Progenitor cell of endocrine pancreas (in vitro differentiated cells): ENCODE data around the gene FAM186B. TPM values are rescaled to one million over a fixed set of nuclear protein-coding genes. Genes with fewer than 3 reads are reported as not detected.

Experiments used
- DNase-seq: peaks from one replicate; pipeline ENCODE4 v3.0.0; 2021; ENCODE audit warnings: low spot score; ENCODE audit not compliant: unreplicated experiment
- H3K27ac Mint-ChIP-seq: 2 replicates; pipeline ENCODE4 v1.8.0; 2021; ENCODE audit warnings: mild to moderate bottlenecking, moderate library complexity, mixed read lengths
- H3K27me3 Mint-ChIP-seq: 2 replicates; pipeline ENCODE4 v1.8.0; 2021; ENCODE audit warnings: mixed read lengths
- H3K36me3 Mint-ChIP-seq: 2 replicates; pipeline ENCODE4 v1.8.0; 2022; ENCODE audit warnings: mixed read lengths; ENCODE audit not compliant: insufficient read depth
- H3K4me1 Mint-ChIP-seq: 2 replicates; pipeline ENCODE4 v1.8.0; 2021; ENCODE audit warnings: low read depth, mixed read lengths
- H3K4me3 Mint-ChIP-seq: 2 replicates; pipeline ENCODE4 v1.8.0; 2021; ENCODE audit warnings: low read depth, mild to moderate bottlenecking, moderate library complexity, mixed read lengths
- H3K9me3 Mint-ChIP-seq: 2 replicates; pipeline ENCODE4 v1.8.0; 2021; ENCODE audit warnings: low read depth, mixed read lengths
- total RNA-seq: library from RNA; stranded (reverse); gene quantifications from 2 replicates; pipeline ENCODE4 v1.2.1, GENCODE V29; 2021
- TF ChIP-seq, protein P1 (sequence below): fragments of 200-600 bp; sonication (generic); IDR thresholded peaks from one replicate; pipeline ENCODE4 v1.5.0; 2021; ENCODE audit warnings: antibody characterized with exemption, mild to moderate bottlenecking; ENCODE audit not compliant: unreplicated experiment

The FAM186B gene
- total RNA-seq, 1 donor from 2014 or later, result 0.24 TPM

DNA sequence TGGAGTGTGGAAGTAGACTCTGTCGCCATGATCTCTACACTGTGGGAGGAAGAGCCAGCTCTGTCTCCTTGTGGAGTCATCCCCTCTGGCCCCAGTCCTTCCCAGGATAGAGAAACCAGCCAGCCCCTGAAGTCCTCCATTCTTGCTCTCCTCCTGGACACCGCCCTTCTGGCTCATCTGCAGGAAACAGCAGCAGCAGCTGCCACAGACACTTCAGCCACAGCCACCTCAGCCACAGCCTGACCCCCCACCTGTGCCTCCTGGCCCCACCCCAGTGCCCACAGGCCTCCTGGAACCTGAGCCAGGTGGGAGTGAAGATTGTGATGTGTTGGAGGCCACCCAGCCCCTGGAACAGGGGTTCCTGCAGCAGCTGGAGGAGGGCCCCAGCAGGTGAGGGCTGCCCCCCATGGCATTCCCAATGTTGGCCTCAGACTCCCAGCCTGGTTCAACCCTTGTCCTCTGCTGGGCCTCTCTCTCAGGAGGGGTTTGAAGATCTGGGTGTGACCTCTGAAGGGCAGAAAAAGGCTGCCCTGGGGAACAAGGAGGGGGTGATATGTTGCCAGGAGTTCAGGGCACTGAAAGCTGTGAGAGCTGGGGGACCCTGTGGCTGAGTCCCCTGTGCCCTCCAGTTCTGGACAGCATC, 28.4 kb upstream of the FAM186B start:
- peaks cover 3% of the 10 kb centered on the region for H3K36me3 Mint-ChIP-seq
- H3K27me3 Mint-ChIP-seq, result no peaks in the 10 kb centered on the region
- TF ChIP-seq, protein P1, sequence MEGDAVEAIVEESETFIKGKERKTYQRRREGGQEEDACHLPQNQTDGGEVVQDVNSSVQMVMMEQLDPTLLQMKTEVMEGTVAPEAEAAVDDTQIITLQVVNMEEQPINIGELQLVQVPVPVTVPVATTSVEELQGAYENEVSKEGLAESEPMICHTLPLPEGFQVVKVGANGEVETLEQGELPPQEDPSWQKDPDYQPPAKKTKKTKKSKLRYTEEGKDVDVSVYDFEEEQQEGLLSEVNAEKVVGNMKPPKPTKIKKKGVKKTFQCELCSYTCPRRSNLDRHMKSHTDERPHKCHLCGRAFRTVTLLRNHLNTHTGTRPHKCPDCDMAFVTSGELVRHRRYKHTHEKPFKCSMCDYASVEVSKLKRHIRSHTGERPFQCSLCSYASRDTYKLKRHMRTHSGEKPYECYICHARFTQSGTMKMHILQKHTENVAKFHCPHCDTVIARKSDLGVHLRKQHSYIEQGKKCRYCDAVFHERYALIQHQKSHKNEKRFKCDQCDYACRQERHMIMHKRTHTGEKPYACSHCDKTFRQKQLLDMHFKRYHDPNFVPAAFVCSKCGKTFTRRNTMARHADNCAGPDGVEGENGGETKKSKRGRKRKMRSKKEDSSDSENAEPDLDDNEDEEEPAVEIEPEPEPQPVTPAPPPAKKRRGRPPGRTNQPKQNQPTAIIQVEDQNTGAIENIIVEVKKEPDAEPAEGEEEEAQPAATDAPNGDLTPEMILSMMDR, result no peak
- DNase-seq, result no peak
- no peaks in the 10 kb centered on the region for H3K4me1 Mint-ChIP-seq
- H3K9me3 Mint-ChIP-seq, result no peaks in the 10 kb centered on the region
- H3K27ac Mint-ChIP-seq, result no peak overlapping the region
- H3K4me3 Mint-ChIP-seq, result no peak overlapping the region

GRCh38 chr12:49632986-49633702, 27.7 kb upstream of the FAM186B start:
- no peaks in the 10 kb centered on the region for H3K9me3 Mint-ChIP-seq
- no peaks in the 10 kb centered on the region for H3K27me3 Mint-ChIP-seq
- H3K4me1 Mint-ChIP-seq, result no peaks in the 10 kb centered on the region
- peaks cover 3% of the 10 kb centered on the region for H3K36me3 Mint-ChIP-seq
- DNase-seq, result no peak
- no peak overlapping the region for H3K27ac Mint-ChIP-seq
- TF ChIP-seq, protein P1, result no peak
- H3K4me3 Mint-ChIP-seq, result no peak overlapping the region

- no peak for DNase-seq
- Mint-ChIP-seq H3K4me3 (no peak overlapping the region), H3K4me1 (no peaks in the 10 kb centered on the region), H3K27me3 (no peaks in the 10 kb centered on the region), H3K36me3 (peaks cover 5% of the 10 kb centered on the region), H3K27ac (no peak overlapping the region), H3K9me3 (no peaks in the 10 kb centered on the region)
- TF ChIP-seq, protein P1, result no peak
Measured at GRCh38 chr12:49632401-49632800, 27.0 kb upstream of the FAM186B start.

DNA sequence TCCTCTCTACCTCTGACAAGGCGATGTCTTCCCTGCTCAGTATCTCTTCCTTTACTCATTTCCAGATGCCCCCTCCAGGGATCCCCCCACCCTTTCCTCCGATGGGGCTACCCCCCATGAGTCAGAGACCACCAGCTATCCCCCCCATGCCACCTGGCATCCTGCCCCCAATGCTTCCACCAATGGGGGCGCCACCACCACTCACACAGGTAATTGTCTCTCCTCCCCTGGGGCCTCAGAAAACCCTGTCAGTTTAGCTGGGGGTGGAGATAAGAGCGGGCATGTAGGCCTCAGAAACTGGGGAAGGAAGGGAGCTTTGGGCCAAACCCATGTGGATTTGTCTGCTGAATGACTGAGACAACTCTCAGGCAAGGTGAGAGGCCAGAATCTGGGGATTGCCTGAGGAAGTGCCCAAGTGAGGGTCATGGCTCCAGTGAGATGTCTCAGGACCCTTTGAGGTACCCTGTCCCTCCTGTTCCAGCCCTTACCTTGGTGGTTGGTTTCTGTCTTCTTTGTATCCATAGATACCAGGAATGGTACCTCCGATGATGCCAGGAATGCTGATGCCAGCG, 26.0 kb upstream of the FAM186B start:
- Mint-ChIP-seq H3K9me3 (no peaks in the 10 kb centered on the region), H3K36me3 (peaks cover 5% of the 10 kb centered on the region), H3K4me1 (no peaks in the 10 kb centered on the region), H3K27me3 (no peaks in the 10 kb centered on the region), H3K4me3 (no peak overlapping the region), H3K27ac (no peak overlapping the region)
- DNase-seq, result no peak
- TF ChIP-seq, protein P1, result no peak

- no peaks in the 10 kb centered on the region for H3K27me3 Mint-ChIP-seq
- no peak overlapping the region for H3K4me3 Mint-ChIP-seq
- no peak for DNase-seq
- no peak overlapping the region for H3K27ac Mint-ChIP-seq
- H3K4me1 Mint-ChIP-seq, result peaks cover 6% of the 10 kb centered on the region
- H3K9me3 Mint-ChIP-seq, result no peaks in the 10 kb centered on the region
- H3K36me3 Mint-ChIP-seq, result peaks cover 5% of the 10 kb centered on the region
- TF ChIP-seq, protein P1, result no peak
Measured at GRCh38 chr12:49627752-49628360, 22.4 kb upstream of the FAM186B start.
